ENCODE results near the gene CMBL. TPM values are rescaled to one million over a fixed set of nuclear protein-coding genes. Genes with fewer than 3 reads are reported as not detected.

Gene CMBL
- total RNA-seq, 1 experiment from 2014 or later: 43.2 TPM

DNA sequence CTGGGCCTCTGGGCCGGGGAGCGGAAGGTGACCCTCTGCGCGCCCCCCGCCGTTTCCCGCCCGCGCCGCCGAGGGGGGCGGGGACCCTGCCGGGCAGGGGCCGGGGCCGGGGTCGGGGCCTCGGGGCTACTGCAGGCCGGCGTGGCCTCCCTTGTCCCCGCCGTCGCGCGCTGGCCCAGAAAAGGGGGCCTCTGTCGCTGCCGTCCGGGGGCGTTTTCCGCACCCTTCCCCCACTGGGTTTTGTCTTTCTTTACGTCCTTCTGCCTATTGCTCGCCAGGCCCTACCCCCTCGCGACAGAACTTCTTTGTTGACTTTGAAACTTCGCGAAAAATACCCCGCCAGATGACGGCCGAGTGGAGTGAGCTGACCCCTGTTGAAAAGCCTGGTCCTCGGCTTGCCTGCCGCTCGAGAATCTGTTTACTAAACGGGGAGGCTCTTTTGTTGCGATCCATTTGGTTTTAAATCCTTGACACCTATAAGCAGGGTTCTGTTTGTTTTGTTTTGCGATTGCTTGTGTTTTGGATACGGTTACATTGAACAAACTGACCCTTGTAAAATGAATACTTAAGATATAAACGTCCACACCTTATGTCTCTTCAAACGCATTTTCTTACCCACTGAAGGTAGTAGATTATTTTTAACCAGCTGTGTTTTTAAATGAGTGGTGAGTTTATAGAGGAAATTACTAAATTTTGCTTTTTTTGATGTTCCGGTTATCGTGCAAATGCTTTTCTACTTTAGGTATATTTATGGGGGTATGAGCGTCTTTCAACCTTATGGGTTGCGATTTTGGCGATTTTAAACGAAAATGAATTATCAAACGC lies 46.6 kb upstream of the CMBL start:
- CTCF ChIA-PET: no interaction called here
- POLR2A ChIA-PET: interaction anchor here (0.5 to 1.2 kb wide), 6 partner anchors 8 to 103 kb away, joined by 3 to 15 read pairs (median 3); no protein-coding TSS in a partner anchor
- no peaks in the 10 kb centered on the region for H3K27me3 ChIP-seq (ENCODE audit: control insufficient read depth, insufficient read depth, low read length)
- H3K4me1 ChIP-seq (ENCODE audit: control insufficient read depth, insufficient read depth, low read length): peaks cover 43% of the 10 kb centered on the region
- DNase-seq (ENCODE audit: low read depth, low spot score) (no peak), ATAC-seq (peak; percentile 57)
- no TSS peak for BruUV-seq (replicated peaks)
- H3K9me3 ChIP-seq (ENCODE audit: control insufficient read depth, insufficient read depth, low read depth, low read length): no peaks in the 10 kb centered on the region
- intact Hi-C loops (cut with micrococcal nuclease; ENCODE audit: unreplicated experiment): no loop called here
- peak; percentile 47; the same call in 1 of the 2 replicates for TF ChIP-seq TCF7L2 (IDR thresholded peaks at IDR 0.05; ENCODE audit: low read depth, low read length)
- TF ChIP-seq, protein P1, sequence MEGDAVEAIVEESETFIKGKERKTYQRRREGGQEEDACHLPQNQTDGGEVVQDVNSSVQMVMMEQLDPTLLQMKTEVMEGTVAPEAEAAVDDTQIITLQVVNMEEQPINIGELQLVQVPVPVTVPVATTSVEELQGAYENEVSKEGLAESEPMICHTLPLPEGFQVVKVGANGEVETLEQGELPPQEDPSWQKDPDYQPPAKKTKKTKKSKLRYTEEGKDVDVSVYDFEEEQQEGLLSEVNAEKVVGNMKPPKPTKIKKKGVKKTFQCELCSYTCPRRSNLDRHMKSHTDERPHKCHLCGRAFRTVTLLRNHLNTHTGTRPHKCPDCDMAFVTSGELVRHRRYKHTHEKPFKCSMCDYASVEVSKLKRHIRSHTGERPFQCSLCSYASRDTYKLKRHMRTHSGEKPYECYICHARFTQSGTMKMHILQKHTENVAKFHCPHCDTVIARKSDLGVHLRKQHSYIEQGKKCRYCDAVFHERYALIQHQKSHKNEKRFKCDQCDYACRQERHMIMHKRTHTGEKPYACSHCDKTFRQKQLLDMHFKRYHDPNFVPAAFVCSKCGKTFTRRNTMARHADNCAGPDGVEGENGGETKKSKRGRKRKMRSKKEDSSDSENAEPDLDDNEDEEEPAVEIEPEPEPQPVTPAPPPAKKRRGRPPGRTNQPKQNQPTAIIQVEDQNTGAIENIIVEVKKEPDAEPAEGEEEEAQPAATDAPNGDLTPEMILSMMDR (IDR thresholded peaks at IDR 0.05): no peak
- H3K27ac ChIP-seq (ENCODE audit: low read length): peak overlapping the region; percentile 91
- H3K36me3 ChIP-seq (ENCODE audit: control insufficient read depth, insufficient read depth, low read length): no peaks in the 10 kb centered on the region; the same call in none of the 2 replicates
- in situ Hi-C loops (cut with HindIII; ENCODE audit: low pct_unique_long_range_greater_than_20kb, low sequenced_read_pairs): no loop called here
- peak overlapping the region; percentile 79 to 94 for H3K4me3 ChIP-seq (ENCODE audit: low read depth in 2 of 2, low read length in 2 of 2)

DNA sequence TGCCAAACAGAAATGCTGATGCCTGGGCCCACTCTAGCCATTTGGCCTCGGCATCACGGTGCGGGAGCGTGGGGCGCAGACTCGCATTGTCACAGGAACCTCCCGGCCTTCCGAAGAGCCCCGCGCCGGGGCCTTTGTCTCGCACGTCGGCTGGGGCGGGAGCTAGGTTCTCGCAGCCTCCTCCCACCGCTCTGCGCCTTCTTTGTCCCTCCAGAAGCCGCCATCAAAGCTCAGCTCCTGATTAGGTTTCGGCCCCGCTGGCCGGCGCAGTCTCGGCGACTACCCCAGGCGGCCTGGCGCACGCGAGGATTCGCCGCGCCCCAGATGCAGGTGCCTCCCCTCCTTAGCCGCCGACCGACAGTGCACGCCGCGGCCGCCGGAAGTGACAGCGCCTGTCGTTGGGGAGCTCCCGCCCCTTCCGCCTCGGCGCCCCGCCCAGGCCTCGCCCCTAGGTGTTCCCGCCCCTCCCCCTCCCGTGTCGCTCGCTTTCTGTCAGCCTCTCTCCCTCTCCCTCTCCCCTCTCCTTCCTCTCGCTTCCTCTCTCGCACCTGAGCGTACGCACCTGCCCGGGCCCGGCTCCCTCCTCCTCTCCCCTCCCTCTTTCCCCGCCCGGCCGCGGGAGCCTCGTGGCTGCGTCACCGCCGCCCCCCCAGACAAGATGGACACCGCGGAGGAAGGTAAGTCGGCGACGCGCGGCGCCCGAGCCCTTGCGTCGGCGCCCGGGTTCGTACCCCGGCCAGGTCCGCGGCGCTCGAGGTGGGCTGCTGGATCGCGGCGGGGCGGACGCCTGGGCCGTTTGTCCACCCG lies 45.7 kb upstream of the CMBL start, which contains the start of gene MARCHF6:
MARCHF6 (plus strand) TSS at position 455 of the 807 bp plus-strand sequence; CDS start at position 659, 204 bp downstream.
- H3K27me3 ChIP-seq (ENCODE audit: control insufficient read depth, insufficient read depth, low read length): no peaks in the 10 kb centered on the region
- H3K4me3 ChIP-seq (ENCODE audit: low read depth in 2 of 2, low read length in 2 of 2): peak within 1 kb of the TSS; percentile 79 to 94
- ChIA-PET CTCF (interaction anchor here (0.5 to 0.6 kb wide), 2 partner anchors 68 to 76 kb away, joined by 5 to 7 read pairs; no protein-coding TSS in a partner anchor), POLR2A (interaction anchor here (0.5 to 1.2 kb wide), 9 partner anchors 9 to 102 kb away, joined by 3 to 15 read pairs (median 3); no protein-coding TSS in a partner anchor)
- in situ Hi-C loops (cut with HindIII; ENCODE audit: low pct_unique_long_range_greater_than_20kb, low sequenced_read_pairs) (no loop called here), intact Hi-C loops (cut with micrococcal nuclease; ENCODE audit: unreplicated experiment) (no loop called here)
- H3K36me3 ChIP-seq (ENCODE audit: control insufficient read depth, insufficient read depth, low read length): no peaks in the 10 kb centered on the region; the same call in 1 of the 2 replicates
- BruUV-seq (replicated peaks): no TSS peak
- ATAC-seq (peak; percentile 95), DNase-seq (ENCODE audit: low read depth, low spot score) (no peak)
- H3K27ac ChIP-seq (ENCODE audit: low read length): peak within 1 kb of the TSS; percentile 97
- no peaks in the 10 kb centered on the region for H3K9me3 ChIP-seq (ENCODE audit: control insufficient read depth, insufficient read depth, low read depth, low read length)
- peaks cover 38% of the 10 kb centered on the region for H3K4me1 ChIP-seq (ENCODE audit: control insufficient read depth, insufficient read depth, low read length)
- TF ChIP-seq, protein P1 (IDR thresholded peaks at IDR 0.05): no peak
- TF ChIP-seq SIN3A (IDR thresholded peaks at IDR 0.05; ENCODE audit: borderline replicate concordance, insufficient read depth, low read depth, low read length) (no peak; the same call in 1 of the 2 replicates), TCF7L2 (IDR thresholded peaks at IDR 0.05; ENCODE audit: low read depth, low read length) (no peak), POLR2AphosphoS5 (IDR thresholded peaks at IDR 0.05; ENCODE audit: low read depth, low read length) (peak; percentile 97)
- TF ChIP-seq, protein P2, sequence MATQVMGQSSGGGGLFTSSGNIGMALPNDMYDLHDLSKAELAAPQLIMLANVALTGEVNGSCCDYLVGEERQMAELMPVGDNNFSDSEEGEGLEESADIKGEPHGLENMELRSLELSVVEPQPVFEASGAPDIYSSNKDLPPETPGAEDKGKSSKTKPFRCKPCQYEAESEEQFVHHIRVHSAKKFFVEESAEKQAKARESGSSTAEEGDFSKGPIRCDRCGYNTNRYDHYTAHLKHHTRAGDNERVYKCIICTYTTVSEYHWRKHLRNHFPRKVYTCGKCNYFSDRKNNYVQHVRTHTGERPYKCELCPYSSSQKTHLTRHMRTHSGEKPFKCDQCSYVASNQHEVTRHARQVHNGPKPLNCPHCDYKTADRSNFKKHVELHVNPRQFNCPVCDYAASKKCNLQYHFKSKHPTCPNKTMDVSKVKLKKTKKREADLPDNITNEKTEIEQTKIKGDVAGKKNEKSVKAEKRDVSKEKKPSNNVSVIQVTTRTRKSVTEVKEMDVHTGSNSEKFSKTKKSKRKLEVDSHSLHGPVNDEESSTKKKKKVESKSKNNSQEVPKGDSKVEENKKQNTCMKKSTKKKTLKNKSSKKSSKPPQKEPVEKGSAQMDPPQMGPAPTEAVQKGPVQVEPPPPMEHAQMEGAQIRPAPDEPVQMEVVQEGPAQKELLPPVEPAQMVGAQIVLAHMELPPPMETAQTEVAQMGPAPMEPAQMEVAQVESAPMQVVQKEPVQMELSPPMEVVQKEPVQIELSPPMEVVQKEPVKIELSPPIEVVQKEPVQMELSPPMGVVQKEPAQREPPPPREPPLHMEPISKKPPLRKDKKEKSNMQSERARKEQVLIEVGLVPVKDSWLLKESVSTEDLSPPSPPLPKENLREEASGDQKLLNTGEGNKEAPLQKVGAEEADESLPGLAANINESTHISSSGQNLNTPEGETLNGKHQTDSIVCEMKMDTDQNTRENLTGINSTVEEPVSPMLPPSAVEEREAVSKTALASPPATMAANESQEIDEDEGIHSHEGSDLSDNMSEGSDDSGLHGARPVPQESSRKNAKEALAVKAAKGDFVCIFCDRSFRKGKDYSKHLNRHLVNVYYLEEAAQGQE (IDR thresholded peaks at IDR 0.05; ENCODE audit: insufficient read depth in 1 of 2, low read depth in 2 of 2, low read length in 1 of 2): no peak
